Activated T-helper 1 cell treated with anti-CD3 and anti-CD28 coated beads, Interleukin-2, amount 50 U/mL, for 16 hours (primary cell): ENCODE results near the gene RNF11.

Experiments used
- DNase-seq, 2 donors: peaks; one replicate each; pipeline ENCODE4 v3.0.0-alpha.2; 2020; ENCODE audit warnings: low read depth in 1 of 2, low spot score in 1 of 2

The RNF11 gene

GRCh38 chr1:51263147-51263877 lies 27.2 kb downstream of the RNF11 start:
- no peak for DNase-seq

GRCh38 chr1:51264451-51264850 lies 28.4 kb downstream of the RNF11 start:
- no peak for DNase-seq

- no peak for DNase-seq
Observed at GRCh38 chr1:51265618-51266017, 29.5 kb downstream of the RNF11 start.

GRCh38 chr1:51266181-51266580 lies 30.1 kb downstream of the RNF11 start:
- DNase-seq: no peak

GRCh38 chr1:51266791-51267190 lies 30.7 kb downstream of the RNF11 start:
- no peak for DNase-seq

- DNase-seq: no peak
Observed at GRCh38 chr1:51268634-51269033, 32.6 kb downstream of the RNF11 start.

- no peak for DNase-seq
Observed at GRCh38 chr1:51270751-51271150, 34.7 kb downstream of the RNF11 start.

- no peak for DNase-seq
Observed at GRCh38 chr1:51272916-51273315, 36.8 kb downstream of the RNF11 start.

- no peak for DNase-seq
Observed at GRCh38 chr1:51274676-51275075, 38.6 kb downstream of the RNF11 start.

GRCh38 chr1:51276286-51276685 lies 40.2 kb downstream of the RNF11 start:
- no peak for DNase-seq

GRCh38 chr1:51280321-51280978 lies 44.4 kb downstream of the RNF11 start:
- DNase-seq: no peak

- DNase-seq: no peak
Observed at GRCh38 chr1:51281807-51282206, 45.7 kb downstream of the RNF11 start.

GRCh38 chr1:51282605-51283004 lies 46.5 kb downstream of the RNF11 start:
- DNase-seq: no peak

- no peak for DNase-seq
Observed at GRCh38 chr1:51283979-51284378, 47.9 kb downstream of the RNF11 start.

- DNase-seq: no peak
Observed at GRCh38 chr1:51284487-51284954, 48.4 kb downstream of the RNF11 start.

- DNase-seq: no peak
Observed at GRCh38 chr1:51285055-51285454, 49.0 kb downstream of the RNF11 start.

GRCh38 chr1:51287966-51288365 lies 51.9 kb downstream of the RNF11 start:
- DNase-seq: no peak

- DNase-seq: no peak
Observed at GRCh38 chr1:51288578-51288977, 52.5 kb downstream of the RNF11 start.

GRCh38 chr1:51289676-51290488 lies 53.8 kb downstream of the RNF11 start:
- DNase-seq: no peak

GRCh38 chr1:51290489-51290847 lies 54.4 kb downstream of the RNF11 start:
- no peak for DNase-seq

- no peak for DNase-seq
Observed at GRCh38 chr1:51293898-51294515, 57.9 kb downstream of the RNF11 start.
